Adrenal gland (tissue), 5 donors: Measurements from ENCODE around the gene KCNH3.

ENCODE experiments used
- POLR2A ChIP-seq, 2 donors: fragments of 450-650 bp; IDR thresholded peaks; one replicate each; pipeline ENCODE4 v1.6.1; 2017; ENCODE audit warnings: antibody characterized with exemption in 2 of 2, mild to moderate bottlenecking in 2 of 2, moderate library complexity in 1 of 2
- TF ChIP-seq, protein P1 (sequence below), 6 experiments: fragments of 450-650 bp in 4 of 6; fragments of 200-600 bp in 2 of 6; sonication (generic) in 1 of 6; IDR thresholded peaks; 1 replicate in 5 of 6; 2 replicates in 1 of 6; pipeline versions ENCODE4 v1.5.1 to v1.8.0; 2016 to 2021; ENCODE audit warnings: antibody characterized with exemption in 6 of 6, mild to moderate bottlenecking in 2 of 6, moderate library complexity in 1 of 6
- donor health status: DM: no; HTN: no; CAD: no.

DNA sequence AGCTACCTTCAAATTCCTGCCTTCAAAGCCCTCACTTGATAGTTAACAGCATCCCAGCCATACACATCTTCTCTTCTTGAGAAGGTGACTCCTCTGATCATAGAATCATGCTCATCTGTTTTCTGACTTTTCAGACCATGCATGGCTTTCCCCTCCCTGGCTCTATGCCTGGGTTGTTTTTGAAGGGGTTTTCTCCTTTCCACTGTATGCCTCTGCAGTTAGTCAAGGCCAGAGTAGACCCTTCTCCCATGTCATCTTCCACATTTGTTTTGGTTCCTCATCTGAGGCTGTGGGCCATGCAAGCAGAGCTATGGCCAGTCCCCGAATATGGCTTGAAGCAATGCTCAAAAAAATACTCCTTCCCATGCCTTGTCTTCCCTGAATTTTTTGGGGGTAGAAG, 43.4 kb downstream of the KCNH3 start:
- TF ChIP-seq, protein P1, sequence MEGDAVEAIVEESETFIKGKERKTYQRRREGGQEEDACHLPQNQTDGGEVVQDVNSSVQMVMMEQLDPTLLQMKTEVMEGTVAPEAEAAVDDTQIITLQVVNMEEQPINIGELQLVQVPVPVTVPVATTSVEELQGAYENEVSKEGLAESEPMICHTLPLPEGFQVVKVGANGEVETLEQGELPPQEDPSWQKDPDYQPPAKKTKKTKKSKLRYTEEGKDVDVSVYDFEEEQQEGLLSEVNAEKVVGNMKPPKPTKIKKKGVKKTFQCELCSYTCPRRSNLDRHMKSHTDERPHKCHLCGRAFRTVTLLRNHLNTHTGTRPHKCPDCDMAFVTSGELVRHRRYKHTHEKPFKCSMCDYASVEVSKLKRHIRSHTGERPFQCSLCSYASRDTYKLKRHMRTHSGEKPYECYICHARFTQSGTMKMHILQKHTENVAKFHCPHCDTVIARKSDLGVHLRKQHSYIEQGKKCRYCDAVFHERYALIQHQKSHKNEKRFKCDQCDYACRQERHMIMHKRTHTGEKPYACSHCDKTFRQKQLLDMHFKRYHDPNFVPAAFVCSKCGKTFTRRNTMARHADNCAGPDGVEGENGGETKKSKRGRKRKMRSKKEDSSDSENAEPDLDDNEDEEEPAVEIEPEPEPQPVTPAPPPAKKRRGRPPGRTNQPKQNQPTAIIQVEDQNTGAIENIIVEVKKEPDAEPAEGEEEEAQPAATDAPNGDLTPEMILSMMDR (IDR thresholded peaks at IDR 0.05) = no peak
- no peak for TF ChIP-seq POLR2A (IDR thresholded peaks at IDR 0.05)
